ENCODE data around the gene TSPOAP1.

DNA sequence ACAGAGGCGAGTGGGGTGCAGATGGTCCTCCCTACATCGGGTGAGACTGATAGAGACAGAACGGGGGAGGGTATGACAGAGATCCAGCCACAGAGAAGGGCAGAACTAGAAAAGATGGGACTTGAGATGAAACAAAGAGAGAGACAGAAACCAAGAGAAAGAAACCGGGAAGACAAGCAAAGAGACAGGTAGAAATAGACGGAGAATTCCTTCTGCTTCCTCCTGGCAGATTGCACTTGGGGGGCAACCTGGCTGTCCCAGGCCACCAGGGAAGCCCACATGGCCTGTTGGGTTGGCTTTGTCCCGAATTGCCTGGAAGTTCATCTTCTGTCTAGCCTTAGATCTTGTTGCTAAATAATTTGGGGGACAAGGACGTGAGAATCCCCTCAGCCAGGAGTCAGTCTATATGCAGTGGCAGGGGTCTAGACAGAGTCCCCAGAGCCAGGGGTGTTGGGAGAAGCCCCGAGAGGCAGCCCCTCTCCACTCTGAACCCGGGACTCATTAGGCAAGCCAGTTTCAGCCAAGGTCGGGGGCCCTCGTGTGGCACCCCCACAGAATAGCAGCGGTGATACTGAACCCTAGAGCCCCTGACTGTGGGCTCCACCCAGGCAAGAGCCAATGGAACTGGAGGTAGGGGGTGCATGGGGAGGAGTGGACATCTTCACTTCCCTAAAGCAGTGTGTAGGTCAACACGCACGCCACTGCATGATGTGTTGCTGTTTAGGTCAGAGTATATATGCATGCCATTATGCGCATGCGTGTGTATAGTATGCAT lies 627 bp upstream of the TSPOAP1 start:
- TF ChIP-seq, protein P1, sequence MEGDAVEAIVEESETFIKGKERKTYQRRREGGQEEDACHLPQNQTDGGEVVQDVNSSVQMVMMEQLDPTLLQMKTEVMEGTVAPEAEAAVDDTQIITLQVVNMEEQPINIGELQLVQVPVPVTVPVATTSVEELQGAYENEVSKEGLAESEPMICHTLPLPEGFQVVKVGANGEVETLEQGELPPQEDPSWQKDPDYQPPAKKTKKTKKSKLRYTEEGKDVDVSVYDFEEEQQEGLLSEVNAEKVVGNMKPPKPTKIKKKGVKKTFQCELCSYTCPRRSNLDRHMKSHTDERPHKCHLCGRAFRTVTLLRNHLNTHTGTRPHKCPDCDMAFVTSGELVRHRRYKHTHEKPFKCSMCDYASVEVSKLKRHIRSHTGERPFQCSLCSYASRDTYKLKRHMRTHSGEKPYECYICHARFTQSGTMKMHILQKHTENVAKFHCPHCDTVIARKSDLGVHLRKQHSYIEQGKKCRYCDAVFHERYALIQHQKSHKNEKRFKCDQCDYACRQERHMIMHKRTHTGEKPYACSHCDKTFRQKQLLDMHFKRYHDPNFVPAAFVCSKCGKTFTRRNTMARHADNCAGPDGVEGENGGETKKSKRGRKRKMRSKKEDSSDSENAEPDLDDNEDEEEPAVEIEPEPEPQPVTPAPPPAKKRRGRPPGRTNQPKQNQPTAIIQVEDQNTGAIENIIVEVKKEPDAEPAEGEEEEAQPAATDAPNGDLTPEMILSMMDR (IDR thresholded peaks at IDR 0.05), result 0 out of 2 replicates have a peak, but pooled peaks have one; percentile 16
- no peak for TF ChIP-seq ETV6 (CRISPR knock-in tag; IDR thresholded peaks at IDR 0.05)
- TF ChIP-seq SMAD4 (CRISPR knock-in tag; IDR thresholded peaks at IDR 0.05), result no peak
- TF ChIP-seq, protein P2, sequence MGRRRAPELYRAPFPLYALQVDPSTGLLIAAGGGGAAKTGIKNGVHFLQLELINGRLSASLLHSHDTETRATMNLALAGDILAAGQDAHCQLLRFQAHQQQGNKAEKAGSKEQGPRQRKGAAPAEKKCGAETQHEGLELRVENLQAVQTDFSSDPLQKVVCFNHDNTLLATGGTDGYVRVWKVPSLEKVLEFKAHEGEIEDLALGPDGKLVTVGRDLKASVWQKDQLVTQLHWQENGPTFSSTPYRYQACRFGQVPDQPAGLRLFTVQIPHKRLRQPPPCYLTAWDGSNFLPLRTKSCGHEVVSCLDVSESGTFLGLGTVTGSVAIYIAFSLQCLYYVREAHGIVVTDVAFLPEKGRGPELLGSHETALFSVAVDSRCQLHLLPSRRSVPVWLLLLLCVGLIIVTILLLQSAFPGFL (CRISPR knock-in tag; IDR thresholded peaks at IDR 0.05; ENCODE audit: borderline replicate concordance), result no peak
- no peak for TF ChIP-seq TEAD4 (CRISPR knock-in tag; IDR thresholded peaks at IDR 0.05)
- TF ChIP-seq, protein P3, sequence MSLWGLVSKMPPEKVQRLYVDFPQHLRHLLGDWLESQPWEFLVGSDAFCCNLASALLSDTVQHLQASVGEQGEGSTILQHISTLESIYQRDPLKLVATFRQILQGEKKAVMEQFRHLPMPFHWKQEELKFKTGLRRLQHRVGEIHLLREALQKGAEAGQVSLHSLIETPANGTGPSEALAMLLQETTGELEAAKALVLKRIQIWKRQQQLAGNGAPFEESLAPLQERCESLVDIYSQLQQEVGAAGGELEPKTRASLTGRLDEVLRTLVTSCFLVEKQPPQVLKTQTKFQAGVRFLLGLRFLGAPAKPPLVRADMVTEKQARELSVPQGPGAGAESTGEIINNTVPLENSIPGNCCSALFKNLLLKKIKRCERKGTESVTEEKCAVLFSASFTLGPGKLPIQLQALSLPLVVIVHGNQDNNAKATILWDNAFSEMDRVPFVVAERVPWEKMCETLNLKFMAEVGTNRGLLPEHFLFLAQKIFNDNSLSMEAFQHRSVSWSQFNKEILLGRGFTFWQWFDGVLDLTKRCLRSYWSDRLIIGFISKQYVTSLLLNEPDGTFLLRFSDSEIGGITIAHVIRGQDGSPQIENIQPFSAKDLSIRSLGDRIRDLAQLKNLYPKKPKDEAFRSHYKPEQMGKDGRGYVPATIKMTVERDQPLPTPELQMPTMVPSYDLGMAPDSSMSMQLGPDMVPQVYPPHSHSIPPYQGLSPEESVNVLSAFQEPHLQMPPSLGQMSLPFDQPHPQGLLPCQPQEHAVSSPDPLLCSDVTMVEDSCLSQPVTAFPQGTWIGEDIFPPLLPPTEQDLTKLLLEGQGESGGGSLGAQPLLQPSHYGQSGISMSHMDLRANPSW (CRISPR knock-in tag; conservative IDR thresholded peaks at IDR 0.05; ENCODE audit: low read depth), result no peak
- TF ChIP-seq, protein P4, sequence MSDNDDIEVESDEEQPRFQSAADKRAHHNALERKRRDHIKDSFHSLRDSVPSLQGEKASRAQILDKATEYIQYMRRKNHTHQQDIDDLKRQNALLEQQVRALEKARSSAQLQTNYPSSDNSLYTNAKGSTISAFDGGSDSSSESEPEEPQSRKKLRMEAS (CRISPR knock-in tag; IDR thresholded peaks at IDR 0.05), result no peak
- no peak for TF ChIP-seq GRHL2 (CRISPR knock-in tag; IDR thresholded peaks at IDR 0.05; ENCODE audit: insufficient replicate concordance, severe bottlenecking)
- TF ChIP-seq ELF4 (CRISPR knock-in tag; IDR thresholded peaks at IDR 0.05; ENCODE audit: low read depth), result no peak
- TF ChIP-seq CBFB (CRISPR knock-in tag; IDR thresholded peaks at IDR 0.05; ENCODE audit: low read depth), result no peak
- TF ChIP-seq, protein P5, sequence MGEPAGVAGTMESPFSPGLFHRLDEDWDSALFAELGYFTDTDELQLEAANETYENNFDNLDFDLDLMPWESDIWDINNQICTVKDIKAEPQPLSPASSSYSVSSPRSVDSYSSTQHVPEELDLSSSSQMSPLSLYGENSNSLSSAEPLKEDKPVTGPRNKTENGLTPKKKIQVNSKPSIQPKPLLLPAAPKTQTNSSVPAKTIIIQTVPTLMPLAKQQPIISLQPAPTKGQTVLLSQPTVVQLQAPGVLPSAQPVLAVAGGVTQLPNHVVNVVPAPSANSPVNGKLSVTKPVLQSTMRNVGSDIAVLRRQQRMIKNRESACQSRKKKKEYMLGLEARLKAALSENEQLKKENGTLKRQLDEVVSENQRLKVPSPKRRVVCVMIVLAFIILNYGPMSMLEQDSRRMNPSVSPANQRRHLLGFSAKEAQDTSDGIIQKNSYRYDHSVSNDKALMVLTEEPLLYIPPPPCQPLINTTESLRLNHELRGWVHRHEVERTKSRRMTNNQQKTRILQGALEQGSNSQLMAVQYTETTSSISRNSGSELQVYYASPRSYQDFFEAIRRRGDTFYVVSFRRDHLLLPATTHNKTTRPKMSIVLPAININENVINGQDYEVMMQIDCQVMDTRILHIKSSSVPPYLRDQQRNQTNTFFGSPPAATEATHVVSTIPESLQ (CRISPR knock-in tag; IDR thresholded peaks at IDR 0.05), result no peak
- no peak for TF ChIP-seq NR3C1 (CRISPR knock-in tag; conservative IDR thresholded peaks at IDR 0.05; ENCODE audit: low read depth)

All from WTC11 (cell line).